Measurements from ENCODE around the gene GPR150. TPM values are rescaled to one million over a fixed set of nuclear protein-coding genes. Genes with fewer than 3 reads are reported as not detected.
A peak's percentile ranks its signal among the peaks of the same experiment; 100 is the strongest.

Gene GPR150
- not detected for polyA plus RNA-seq (2012; ENCODE audit: insufficient read length, low read depth)

- peak; percentile 37 for TF ChIP-seq FOXP2 (optimal IDR thresholded peaks at IDR 0.05; ENCODE audit: borderline replicate concordance, extremely low read depth, extremely low read length, insufficient read depth)
- TF ChIP-seq REST (IDR thresholded peaks at IDR 0.05; ENCODE audit: insufficient read depth in 1 of 2, low read depth in 2 of 2, low read length in 2 of 2): no peak
- no peak for TF ChIP-seq SIN3A (IDR thresholded peaks at IDR 0.05; ENCODE audit: borderline replicate concordance, insufficient read depth, low read length)
- no peak for TF ChIP-seq TAF1 (IDR thresholded peaks at IDR 0.05; ENCODE audit: borderline replicate concordance, insufficient read depth, low read length)
- TF ChIP-seq POLR2AphosphoS5 (IDR thresholded peaks at IDR 0.05; ENCODE audit: low read depth, low read length): no peak
Observed at GRCh38 chr5:95620030-95620869, at the start of gene GPR150. Gene GPR150 (plus strand): TSS chr5:95620087. CDS start chr5:95620276, 189 bp downstream.

GRCh38 chr5:95572016-95572415 is 47.9 kb upstream of the GPR150 start:
- TF ChIP-seq POLR2AphosphoS5 (IDR thresholded peaks at IDR 0.05; ENCODE audit: low read depth, low read length): no peak
- no peak for TF ChIP-seq SIN3A (IDR thresholded peaks at IDR 0.05; ENCODE audit: borderline replicate concordance, insufficient read depth, low read length)
- no peak for TF ChIP-seq FOXP2 (optimal IDR thresholded peaks at IDR 0.05; ENCODE audit: borderline replicate concordance, extremely low read depth, extremely low read length, insufficient read depth)
- TF ChIP-seq REST (IDR thresholded peaks at IDR 0.05; ENCODE audit: insufficient read depth in 1 of 2, low read depth in 2 of 2, low read length in 2 of 2): no peak
- no peak for TF ChIP-seq TAF1 (IDR thresholded peaks at IDR 0.05; ENCODE audit: borderline replicate concordance, insufficient read depth, low read length)

GRCh38 chr5:95581576-95581975 is 38.3 kb upstream of the GPR150 start:
- no peak for TF ChIP-seq TAF1 (IDR thresholded peaks at IDR 0.05; ENCODE audit: borderline replicate concordance, insufficient read depth, low read length)
- TF ChIP-seq REST (IDR thresholded peaks at IDR 0.05; ENCODE audit: insufficient read depth in 1 of 2, low read depth in 2 of 2, low read length in 2 of 2): no peak
- no peak for TF ChIP-seq SIN3A (IDR thresholded peaks at IDR 0.05; ENCODE audit: borderline replicate concordance, insufficient read depth, low read length)
- no peak for TF ChIP-seq POLR2AphosphoS5 (IDR thresholded peaks at IDR 0.05; ENCODE audit: low read depth, low read length)
- no peak for TF ChIP-seq FOXP2 (optimal IDR thresholded peaks at IDR 0.05; ENCODE audit: borderline replicate concordance, extremely low read depth, extremely low read length, insufficient read depth)

GRCh38 chr5:95583992-95584391 is 35.9 kb upstream of the GPR150 start:
- TF ChIP-seq TAF1 (IDR thresholded peaks at IDR 0.05; ENCODE audit: borderline replicate concordance, insufficient read depth, low read length) (no peak), FOXP2 (optimal IDR thresholded peaks at IDR 0.05; ENCODE audit: borderline replicate concordance, extremely low read depth, extremely low read length, insufficient read depth) (no peak), POLR2AphosphoS5 (IDR thresholded peaks at IDR 0.05; ENCODE audit: low read depth, low read length) (no peak), REST (IDR thresholded peaks at IDR 0.05; ENCODE audit: insufficient read depth in 1 of 2, low read depth in 2 of 2, low read length in 2 of 2) (no peak), SIN3A (IDR thresholded peaks at IDR 0.05; ENCODE audit: borderline replicate concordance, insufficient read depth, low read length) (no peak)

All from PFSK-1 (cell line).